H1 (cell line): Measurements from ENCODE around the gene CRACDL. TPM values are rescaled to one million over a fixed set of nuclear protein-coding genes. Genes with fewer than 3 reads are reported as not detected.

Source experiments
- CTCF ChIA-PET: fragments of 300-600 bp; sonication (Branson Sonifier 250); formaldehyde crosslinking; loops from one replicate; lab custom pipeline; 2021; ENCODE audit not compliant: partially characterized antibody; lab: Charles Lee
- POLR2A ChIA-PET: fragments of 300-600 bp; sonication (Branson Sonifier 250); formaldehyde crosslinking; loops from one replicate; lab custom pipeline; 2021; ENCODE audit warnings: inconsistent platforms; ENCODE audit not compliant: partially characterized antibody; lab: Charles Lee
- DNase-seq, 2 experiments: peaks; one replicate each; pipeline versions ENCODE4 v3.0.0 to v3.0.0-alpha.2; 2010 to 2022; ENCODE audit warnings: low spot score in 2 of 2, low read depth in 1 of 2, mixed read lengths in 1 of 2
- FAIRE-seq: peaks from 2 replicates; lab custom pipeline; 2011; peaks lifted over from hg19 to GRCh38; lab: Jason Lieb, UNC
- H2AFZ ChIP-seq: 2 replicates; pipeline ENCODE4 v1.8.1; 2012; ENCODE audit warnings: low read length, inconsistent platforms
- H2AK5ac ChIP-seq: 2 replicates; pipeline ENCODE4 v1.6.1; 2013; ENCODE audit warnings: low read depth, low read length
- H2BK120ac ChIP-seq: replicated peaks from 2 replicates; pipeline ENCODE3; 2013; ENCODE audit warnings: low read depth, low read length, inconsistent platforms
- H2BK12ac ChIP-seq: 2 replicates; pipeline ENCODE4 v1.6.1; 2013; ENCODE audit warnings: low read depth, low read length
- H2BK15ac ChIP-seq: 2 replicates; pipeline ENCODE4 v1.6.1; 2013; ENCODE audit warnings: low read length
- H2BK20ac ChIP-seq: 2 replicates; pipeline ENCODE4 v1.6.1; 2013; ENCODE audit warnings: low read length
- H2BK5ac ChIP-seq: 2 replicates; pipeline ENCODE4 v1.6.1; 2013; ENCODE audit warnings: low read depth, low read length
- H3K14ac ChIP-seq: 2 replicates; pipeline ENCODE4 v1.6.1; 2013; ENCODE audit warnings: inconsistent platforms; ENCODE audit not compliant: insufficient read length
- H3K18ac ChIP-seq: 2 replicates; pipeline ENCODE4 v1.6.1; 2013; ENCODE audit warnings: low read length; ENCODE audit errors: extremely low read depth
- H3K23ac ChIP-seq: 2 replicates; pipeline ENCODE4 v1.6.1; 2013; ENCODE audit warnings: inconsistent platforms; ENCODE audit not compliant: insufficient read length
- H3K23me2 ChIP-seq: 2 replicates; pipeline ENCODE4 v1.6.1; 2013; ENCODE audit warnings: low read depth, low read length
- H3K27ac ChIP-seq: 2 replicates; pipeline ENCODE4 v1.6.1; 2011; ENCODE audit warnings: low read depth, low read length, inconsistent platforms
- H3K27me3 ChIP-seq, 4 experiments: replicated peaks in 1 of 4; 1 replicate in 1 of 4; 2 replicates in 3 of 4; pipeline versions ENCODE4 v1.6.1 to v1.8.1; 2011 to 2013; ENCODE audit warnings: low read length in 3 of 4, mild to moderate bottlenecking in 3 of 4, inconsistent platforms in 2 of 4, mixed read lengths in 2 of 4, moderate library complexity in 1 of 4; ENCODE audit not compliant: control insufficient read depth in 3 of 4, insufficient read depth in 3 of 4; ENCODE audit errors: extremely low read depth in 1 of 4
- H3K36me3 ChIP-seq, 4 experiments: 2 replicates each; pipeline versions ENCODE4 v1.6.1 to v1.8.1; 2011 to 2013; ENCODE audit warnings: mild to moderate bottlenecking in 4 of 4, low read length in 3 of 4, moderate library complexity in 2 of 4, control low read depth in 1 of 4, inconsistent platforms in 1 of 4; ENCODE audit not compliant: insufficient read depth in 4 of 4, control insufficient read depth in 2 of 4
- H3K4ac ChIP-seq: replicated peaks from 2 replicates; pipeline ENCODE3; 2013; ENCODE audit warnings: low read length, low read depth, mixed read lengths, inconsistent platforms; ENCODE audit not compliant: insufficient read length
- H3K4me1 ChIP-seq, 4 experiments: replicated peaks in 1 of 4; 1 replicate in 1 of 4; 2 replicates in 3 of 4; pipeline versions ENCODE4 v1.6.1 to v1.8.1; 2011 to 2013; ENCODE audit warnings: low read length in 3 of 4, inconsistent platforms in 2 of 4, mixed read lengths in 1 of 4; ENCODE audit not compliant: insufficient read depth in 4 of 4, control insufficient read depth in 3 of 4
- H3K4me2 ChIP-seq, 2 experiments: 2 replicates each; pipeline versions ENCODE4 v1.6.1 to v1.8.1; 2011 to 2013; ENCODE audit warnings: low read depth in 2 of 2, low read length in 2 of 2, control low read depth in 1 of 2, inconsistent platforms in 1 of 2, mild to moderate bottlenecking in 1 of 2; ENCODE audit not compliant: insufficient read depth in 1 of 2
- H3K4me3 ChIP-seq, 4 experiments: fragments of 200-600, 300-600 bp in 1 of 4; sonication (generic), shearing (Covaris generic), sonication (Bioruptor Twin) in 1 of 4; 2 replicates each; pipeline versions ENCODE4 v1.5.1 to v1.8.1; 2011 to 2016; ENCODE audit warnings: low read length in 4 of 4, low read depth in 3 of 4, control low read depth in 2 of 4, inconsistent platforms in 2 of 4, mild to moderate bottlenecking in 2 of 4, mixed read lengths in 1 of 4, moderate library complexity in 1 of 4; ENCODE audit not compliant: insufficient read depth in 2 of 4; ENCODE audit errors: extremely low read depth in 1 of 4
- H3K56ac ChIP-seq: replicated peaks from 2 replicates; pipeline ENCODE3; 2013; ENCODE audit warnings: low read depth, mild to moderate bottlenecking, mixed read lengths, low read length, inconsistent platforms; ENCODE audit not compliant: insufficient read length
- H3K79me1 ChIP-seq: 2 replicates; pipeline ENCODE4 v1.6.1; 2013; ENCODE audit warnings: low read depth, low read length, control low read depth
- H3K79me2 ChIP-seq, 2 experiments: 2 replicates each; pipeline versions ENCODE4 v1.6.1 to v1.8.1; 2012 to 2013; ENCODE audit warnings: low read length in 2 of 2, mild to moderate bottlenecking in 2 of 2, inconsistent platforms in 1 of 2; ENCODE audit not compliant: insufficient read depth in 2 of 2, control insufficient read depth in 1 of 2
- H3K9ac ChIP-seq, 4 experiments: replicated peaks in 1 of 4; 1 replicate in 1 of 4; 2 replicates in 3 of 4; pipeline versions ENCODE4 v1.6.1 to v1.8.1; 2011 to 2013; ENCODE audit warnings: low read depth in 3 of 4, low read length in 3 of 4, control low read depth in 2 of 4, mild to moderate bottlenecking in 2 of 4, moderate library complexity in 2 of 4, inconsistent platforms in 1 of 4; ENCODE audit errors: extremely low read depth in 1 of 4
- H3K9me3 ChIP-seq, 2 experiments: 2 replicates each; pipeline versions ENCODE4 v1.6.1 to v1.8.1; 2012 to 2013; ENCODE audit warnings: mild to moderate bottlenecking in 2 of 2, moderate library complexity in 2 of 2, control low read depth in 1 of 2, inconsistent platforms in 1 of 2, low read depth in 1 of 2, low read length in 1 of 2, mixed read lengths in 1 of 2; ENCODE audit not compliant: insufficient read depth in 2 of 2
- H4K20me1 ChIP-seq, 2 experiments: replicated peaks in 1 of 2; 2 replicates each; pipeline versions ENCODE3 to v1.8.1; 2011 to 2013; ENCODE audit warnings: inconsistent platforms in 2 of 2, low read length in 2 of 2, mild to moderate bottlenecking in 1 of 2; ENCODE audit not compliant: insufficient read depth in 2 of 2, control insufficient read depth in 1 of 2
- H4K5ac ChIP-seq: 2 replicates; pipeline ENCODE4 v1.6.1; 2013; ENCODE audit warnings: low read length, low read depth, mixed read lengths, inconsistent platforms; ENCODE audit not compliant: insufficient read length
- H4K8ac ChIP-seq: 2 replicates; pipeline ENCODE4 v1.8.0; 2013; ENCODE audit warnings: mild to moderate bottlenecking, moderate library complexity, low read length, inconsistent platforms; ENCODE audit not compliant: insufficient read depth; ENCODE audit errors: extremely low read depth
- H4K91ac ChIP-seq: replicated peaks from 2 replicates; pipeline ENCODE3; 2013; ENCODE audit warnings: low read length, mixed read lengths, inconsistent platforms; ENCODE audit not compliant: insufficient read length
- CHD1 ChIP-seq: IDR thresholded peaks from 2 replicates; pipeline ENCODE4 v1.6.1; 2012; ENCODE audit warnings: low read depth, low read length, improper control_type of control experiment
- MAX ChIP-seq: IDR thresholded peaks from 2 replicates; pipeline ENCODE4 v1.6.1; 2012; ENCODE audit warnings: inconsistent platforms
- PHF8 ChIP-seq: fragments of 200-600 bp; sonication (generic); conservative IDR thresholded peaks from 2 replicates; pipeline ENCODE4 v1.7.1; 2012; ENCODE audit warnings: low read depth, mild to moderate bottlenecking, inconsistent platforms, low read length, moderate library complexity
- POLR2AphosphoS5 ChIP-seq: IDR thresholded peaks from 2 replicates; pipeline ENCODE4 v1.6.1; 2011; ENCODE audit warnings: low read depth, low read length
- POU5F1 ChIP-seq: IDR thresholded peaks from 2 replicates; pipeline ENCODE4 v1.6.1; 2011; ENCODE audit warnings: low read depth, mild to moderate bottlenecking, low read length, moderate library complexity
- TEAD4 ChIP-seq: IDR thresholded peaks from 2 replicates; pipeline ENCODE4 v1.6.1; 2012; ENCODE audit warnings: low read depth, low read length, inconsistent platforms, mixed read lengths
- ZNF274 ChIP-seq: IDR thresholded peaks from 2 replicates; pipeline ENCODE4 v1.7.0; 2012; ENCODE audit warnings: low read length, borderline replicate concordance; ENCODE audit errors: extremely low read depth
- WGBS, 2 experiments: shearing (Covaris generic) in 1 of 2; methylation state at CpG; one replicate each; pipeline versions ENCODE4 v1.1.6 to v1.1.7; 2013 to 2015; ENCODE audit warnings: low lambda C conversion rate in 2 of 2, mixed read lengths in 2 of 2, inconsistent platforms in 1 of 2, low coverage in 1 of 2, missing lambda C conversion rate in 1 of 2; ENCODE audit not compliant: insufficient replicate concordance in 2 of 2, insufficient coverage in 1 of 2, insufficient read length in 1 of 2; ENCODE audit errors: extremely low coverage in 1 of 2, missing lambda C conversion rate in 1 of 2; 5-methylcytosine and 5-hydroxymethylcytosine counted together
- polyA plus RNA-seq, 7 experiments: library from polyadenylated mRNA; depleted of rRNA in 3 of 7; stranded (reverse) in 5 of 7; unstranded in 2 of 7; fragments of >200 nt in 5 of 7; fragments of 200-250 nt in 2 of 7; gene quantifications; 1 replicate in 5 of 7; 2 replicates in 1 of 7; 4 replicates in 1 of 7; pipeline versions ENCODE4 v1.2.1 to v1.2.3, GENCODE V29; 2011 to 2013; ENCODE audit warnings: missing spikeins in 2 of 7, mixed read lengths in 2 of 7
- total RNA-seq: library from RNA; stranded (reverse); fragmentation: NEBNext Ultra II Directional; extraction: Animal tissue kit (Norgen Biotek cat#: 25700); gene quantifications from 2 replicates; pipeline ENCODE4 v1.2.1, GENCODE V29; 2021
- TF ChIP-seq, protein P1 (sequence below): IDR thresholded peaks from 2 replicates; pipeline ENCODE4 v1.6.1; 2012; ENCODE audit warnings: low read length, inconsistent platforms

Gene CRACDL
- total and polyA plus RNA-seq, 2 of the 8 experiments (the other 6 are each of a cell fraction or from before 2014, with no cell fraction given), result 0.07 to 0.38 TPM

DNA sequence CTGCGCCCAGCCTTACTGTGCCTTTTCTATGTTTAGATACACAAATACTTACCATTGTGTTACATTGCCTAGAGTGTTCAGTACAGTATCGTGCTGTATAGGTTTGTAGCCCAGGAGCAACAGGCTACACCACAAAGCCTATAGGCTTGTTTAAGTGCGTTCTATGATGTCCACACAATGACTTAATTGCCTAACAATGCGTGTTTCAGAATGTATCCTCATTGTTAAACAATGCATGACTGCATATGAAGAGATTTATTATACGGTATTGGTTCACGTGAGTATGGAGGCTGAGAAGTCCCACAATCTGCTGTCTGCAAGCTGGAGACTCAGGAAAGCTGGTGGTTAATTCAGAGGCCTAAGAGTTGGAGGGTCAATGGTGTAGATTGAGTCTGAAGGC lies 158.9 kb downstream of the CRACDL start:
- Histone ChIP-seq H3K9me3 (peaks cover 3 to 6% of the 10 kb centered on the region in 2 experiments; a peak in 1 of 4 replicates), H3K4ac (no peak overlapping the region), H2BK15ac (no peak overlapping the region), H3K9ac (no peak overlapping the region), H3K56ac (no peak overlapping the region), H3K4me1 (peaks cover 1 to 6% (median 4%) of the 10 kb centered on the region in 4 experiments; a peak in 4 of 7 replicates), H3K23ac (no peak overlapping the region), H3K27ac (no peak overlapping the region), H3K23me2 (no peaks in the 10 kb centered on the region), H3K79me2 (no peaks in the 10 kb centered on the region), H4K5ac (no peak overlapping the region), H2BK12ac (no peak overlapping the region), H3K27me3 (no peaks in the 10 kb centered on the region), H3K4me2 (no peak overlapping the region), H3K18ac (no peak overlapping the region), H3K14ac (no peak overlapping the region), H4K91ac (no peak overlapping the region), H3K4me3 (no peak overlapping the region), H2AK5ac (no peak overlapping the region), H2BK120ac (no peak overlapping the region), H2BK20ac (no peak overlapping the region), H4K8ac (no peak overlapping the region), H2BK5ac (no peak overlapping the region), H3K79me1 (no peaks in the 10 kb centered on the region), H2AFZ (no peak overlapping the region), H4K20me1 (no peaks in the 10 kb centered on the region), H3K36me3 (no peaks in the 10 kb centered on the region)
- CTCF ChIA-PET, result interaction anchor here (1.6 kb wide), 1 partner anchor 59 kb away, joined by 3 read pairs; no protein-coding TSS in a partner anchor
- DNase-seq (no peak), FAIRE-seq (no peak)
- POLR2A ChIA-PET, result no interaction called here
- TF ChIP-seq POLR2AphosphoS5 (no peak), ZNF274 (no peak), PHF8 (no peak), CHD1 (no peak), MAX (no peak), POU5F1 (no peak), TEAD4 (no peak)
- TF ChIP-seq, protein P1, sequence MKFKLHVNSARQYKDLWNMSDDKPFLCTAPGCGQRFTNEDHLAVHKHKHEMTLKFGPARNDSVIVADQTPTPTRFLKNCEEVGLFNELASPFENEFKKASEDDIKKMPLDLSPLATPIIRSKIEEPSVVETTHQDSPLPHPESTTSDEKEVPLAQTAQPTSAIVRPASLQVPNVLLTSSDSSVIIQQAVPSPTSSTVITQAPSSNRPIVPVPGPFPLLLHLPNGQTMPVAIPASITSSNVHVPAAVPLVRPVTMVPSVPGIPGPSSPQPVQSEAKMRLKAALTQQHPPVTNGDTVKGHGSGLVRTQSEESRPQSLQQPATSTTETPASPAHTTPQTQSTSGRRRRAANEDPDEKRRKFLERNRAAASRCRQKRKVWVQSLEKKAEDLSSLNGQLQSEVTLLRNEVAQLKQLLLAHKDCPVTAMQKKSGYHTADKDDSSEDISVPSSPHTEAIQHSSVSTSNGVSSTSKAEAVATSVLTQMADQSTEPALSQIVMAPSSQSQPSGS, result no peak
- 92% methylated on average over 6 of the region's 6 CpGs; no CpG with 5 or more reads in 1 of the 2 experiments for WGBS, 2 experiments
